DOHH2 (cell line): ENCODE results near the gene ACTN1.

Source experiments
- H3F3A ChIP-seq: fragments of 200-600 bp; sonication (generic), shearing (Covaris generic); 2 replicates; pipeline ENCODE4 v1.6.0; 2016; ENCODE audit warnings: antibody characterized with exemption, mild to moderate bottlenecking; ENCODE audit not compliant: control insufficient read depth, insufficient read depth
- H3K27ac ChIP-seq: fragments of 200-600 bp; sonication (generic); 2 replicates; pipeline ENCODE4 v1.5.1; 2014; ENCODE audit warnings: low read depth, mild to moderate bottlenecking, low read length, moderate library complexity
- H3K27me3 ChIP-seq: fragments of 200-600 bp; sonication (generic); 2 replicates; pipeline ENCODE4 v1.6.1; 2014; ENCODE audit warnings: mild to moderate bottlenecking, low read length, mixed read lengths; ENCODE audit not compliant: control insufficient read depth
- H3K36me3 ChIP-seq: fragments of 200-600 bp; sonication (generic); 2 replicates; pipeline ENCODE4 v1.6.1; 2014; ENCODE audit warnings: mild to moderate bottlenecking, low read length, moderate library complexity, mixed read lengths; ENCODE audit not compliant: control insufficient read depth
- H3K4me1 ChIP-seq: fragments of 200-600 bp; sonication (generic); 2 replicates; pipeline ENCODE4 v1.6.1; 2014; ENCODE audit warnings: mild to moderate bottlenecking, low read length, mixed read lengths; ENCODE audit not compliant: control insufficient read depth
- H3K4me2 ChIP-seq: fragments of 200-600 bp; sonication (generic); 2 replicates; pipeline ENCODE4 v1.6.0; 2014; ENCODE audit warnings: mild to moderate bottlenecking, low read length, moderate library complexity
- H3K4me3 ChIP-seq: fragments of 200-600 bp; sonication (generic); 2 replicates; pipeline ENCODE4 v1.5.1; 2014; ENCODE audit warnings: mild to moderate bottlenecking, low read length, mixed read lengths
- H3K79me2 ChIP-seq: fragments of 200-600 bp; sonication (generic); 2 replicates; pipeline ENCODE4 v1.6.1; 2014; ENCODE audit warnings: mild to moderate bottlenecking, low read length, mixed read lengths; ENCODE audit not compliant: control insufficient read depth
- H3K9me2 ChIP-seq: fragments of 200-600 bp; sonication (generic); replicated peaks from 2 replicates; pipeline ENCODE4 v1.6.1; 2014; ENCODE audit warnings: mild to moderate bottlenecking, low read length, mixed read lengths; ENCODE audit not compliant: control insufficient read depth
- H3K9me3 ChIP-seq: fragments of 200-600 bp; sonication (generic); 2 replicates; pipeline ENCODE4 v1.6.1; 2014; ENCODE audit warnings: antibody characterized with exemption, low read length, mixed read lengths; ENCODE audit not compliant: control insufficient read depth, insufficient read depth
- H4K20me1 ChIP-seq: fragments of 200-600 bp; sonication (generic); 2 replicates; pipeline ENCODE4 v1.6.0; 2014; ENCODE audit warnings: low read depth, mild to moderate bottlenecking, antibody characterized with exemption, low read length, moderate library complexity; ENCODE audit not compliant: control insufficient read depth, insufficient read depth
- EZH2phosphoT487 ChIP-seq: fragments of 200-600 bp; sonication (generic); IDR thresholded peaks from 2 replicates; pipeline ENCODE4 v1.6.1; 2017; ENCODE audit warnings: borderline replicate concordance, mild to moderate bottlenecking, antibody characterized with exemption, low read length, moderate library complexity, mixed read lengths
- TF ChIP-seq, protein P1 (sequence below): fragments of 200-600 bp; sonication (generic); IDR thresholded peaks from one replicate; pipeline ENCODE4 v1.5.1; 2014; ENCODE audit warnings: antibody characterized with exemption, mild to moderate bottlenecking, low read depth, low read length; ENCODE audit not compliant: poor library complexity, severe bottlenecking

Gene ACTN1

DNA sequence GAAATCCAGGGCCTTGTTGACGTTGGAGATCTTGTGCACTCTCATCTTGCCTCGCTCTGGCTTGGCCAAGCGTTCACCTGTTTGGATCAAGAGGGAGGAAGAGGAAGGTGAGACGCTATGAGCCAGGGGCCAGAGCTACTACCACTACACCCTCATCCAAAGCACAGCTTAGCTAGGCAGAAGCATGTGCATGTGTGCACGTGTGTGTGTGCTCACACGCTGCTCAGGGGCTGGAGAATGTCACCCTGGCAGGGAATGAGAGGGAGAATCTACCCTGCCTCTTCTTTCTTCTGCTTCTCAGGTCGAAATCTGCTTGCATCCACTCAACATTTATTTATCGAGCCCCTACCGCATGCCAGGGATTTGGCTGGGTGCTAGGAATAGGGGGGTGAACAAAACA, 58.1 kb downstream of the ACTN1 start:
- H3K36me3 ChIP-seq, result no peaks in the 10 kb centered on the region
- H3K27ac ChIP-seq, result no peak overlapping the region
- 0 out of 2 replicates have a peak, but pooled peaks cover 4% of the 10 kb centered on the region for H3K27me3 ChIP-seq
- H3K9me2 ChIP-seq, result no peaks in the 10 kb centered on the region
- no peak overlapping the region for H3K4me3 ChIP-seq
- no peaks in the 10 kb centered on the region for H3K4me1 ChIP-seq
- H3F3A ChIP-seq, result no peaks in the 10 kb centered on the region
- H3K79me2 ChIP-seq, result no peaks in the 10 kb centered on the region
- H4K20me1 ChIP-seq, result no peaks in the 10 kb centered on the region
- H3K4me2 ChIP-seq, result no peak overlapping the region
- TF ChIP-seq, protein P1, sequence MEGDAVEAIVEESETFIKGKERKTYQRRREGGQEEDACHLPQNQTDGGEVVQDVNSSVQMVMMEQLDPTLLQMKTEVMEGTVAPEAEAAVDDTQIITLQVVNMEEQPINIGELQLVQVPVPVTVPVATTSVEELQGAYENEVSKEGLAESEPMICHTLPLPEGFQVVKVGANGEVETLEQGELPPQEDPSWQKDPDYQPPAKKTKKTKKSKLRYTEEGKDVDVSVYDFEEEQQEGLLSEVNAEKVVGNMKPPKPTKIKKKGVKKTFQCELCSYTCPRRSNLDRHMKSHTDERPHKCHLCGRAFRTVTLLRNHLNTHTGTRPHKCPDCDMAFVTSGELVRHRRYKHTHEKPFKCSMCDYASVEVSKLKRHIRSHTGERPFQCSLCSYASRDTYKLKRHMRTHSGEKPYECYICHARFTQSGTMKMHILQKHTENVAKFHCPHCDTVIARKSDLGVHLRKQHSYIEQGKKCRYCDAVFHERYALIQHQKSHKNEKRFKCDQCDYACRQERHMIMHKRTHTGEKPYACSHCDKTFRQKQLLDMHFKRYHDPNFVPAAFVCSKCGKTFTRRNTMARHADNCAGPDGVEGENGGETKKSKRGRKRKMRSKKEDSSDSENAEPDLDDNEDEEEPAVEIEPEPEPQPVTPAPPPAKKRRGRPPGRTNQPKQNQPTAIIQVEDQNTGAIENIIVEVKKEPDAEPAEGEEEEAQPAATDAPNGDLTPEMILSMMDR, result no peak
- no peak for TF ChIP-seq EZH2phosphoT487
- peaks cover 9% of the 10 kb centered on the region; the same call in 1 of the 2 replicates for H3K9me3 ChIP-seq

DNA sequence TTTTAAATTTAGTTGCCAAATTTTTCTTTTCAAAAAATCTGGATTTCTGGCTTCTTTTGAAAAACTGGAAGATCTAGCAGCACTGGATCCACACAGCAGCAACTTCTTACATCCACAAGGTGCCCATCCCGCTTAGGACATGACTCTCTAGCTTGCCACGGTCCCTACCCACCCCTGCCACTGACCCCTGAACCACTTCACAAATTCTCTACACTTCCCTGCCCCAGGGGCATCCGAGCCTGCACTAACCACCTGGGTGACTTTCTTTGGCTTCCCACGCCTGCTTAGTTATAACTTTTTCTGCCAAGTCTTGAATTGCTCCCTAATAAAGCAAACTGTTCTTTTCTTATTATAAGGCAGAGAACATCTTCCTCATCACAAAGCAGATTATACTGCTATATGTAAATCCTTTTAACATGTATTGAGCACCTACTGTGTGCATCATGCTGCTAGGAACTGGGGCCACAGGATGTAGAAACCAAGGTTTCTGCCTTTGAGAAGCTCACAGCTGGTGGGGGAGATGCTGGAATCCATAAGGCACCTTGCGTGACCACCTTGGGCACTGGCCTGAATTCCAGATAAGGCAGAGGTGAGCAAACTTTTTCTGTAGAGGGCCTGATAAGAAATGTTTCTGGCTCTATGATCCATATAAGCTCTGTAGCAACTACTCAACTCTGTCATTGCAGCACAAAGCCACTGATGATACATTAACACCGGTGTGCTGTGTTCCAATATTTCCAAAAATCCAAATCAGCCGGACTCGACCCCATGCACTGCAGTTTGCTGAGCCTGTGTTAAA, 59.8 kb downstream of the ACTN1 start:
- Histone ChIP-seq H4K20me1 (no peaks in the 10 kb centered on the region), H3K4me1 (no peaks in the 10 kb centered on the region)

DNA sequence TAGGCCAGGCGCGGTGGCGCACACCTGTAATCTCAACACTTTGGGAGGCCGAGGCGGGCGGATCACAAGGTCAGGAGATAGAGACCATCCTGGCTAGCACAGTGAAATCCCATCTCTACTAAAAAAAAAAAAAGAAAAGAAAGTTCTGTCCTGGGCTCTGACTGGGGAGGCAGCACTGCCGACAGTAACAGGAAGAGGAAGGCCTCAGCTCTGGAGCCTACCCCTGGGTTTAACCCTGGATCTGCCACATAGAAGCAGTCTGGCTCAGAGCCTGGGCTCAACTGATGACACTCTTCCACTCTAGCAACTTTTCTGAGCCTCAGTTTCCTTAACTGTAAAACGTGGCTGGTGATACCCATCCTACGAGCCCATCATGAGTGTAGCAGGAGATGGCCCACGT, 60.5 kb downstream of the ACTN1 start:
- H3K9me3 ChIP-seq, result no peaks in the 10 kb centered on the region; the same call in 1 of the 2 replicates
- H3K4me1 ChIP-seq, result no peaks in the 10 kb centered on the region
- H3K27me3 ChIP-seq, result peaks cover 4% of the 10 kb centered on the region; the same call in 1 of the 2 replicates
- no peak overlapping the region for H3K27ac ChIP-seq
- H4K20me1 ChIP-seq, result no peaks in the 10 kb centered on the region
- H3K9me2 ChIP-seq, result no peaks in the 10 kb centered on the region
- no peaks in the 10 kb centered on the region for H3K36me3 ChIP-seq
- H3K4me3 ChIP-seq, result no peak overlapping the region
- no peak for TF ChIP-seq EZH2phosphoT487
- TF ChIP-seq, protein P1, result no peak
- H3K4me2 ChIP-seq, result no peak overlapping the region
- no peaks in the 10 kb centered on the region for H3F3A ChIP-seq
- no peaks in the 10 kb centered on the region for H3K79me2 ChIP-seq

More for the DNA sequence above, 59.8 kb downstream of the ACTN1 start:
- Histone ChIP-seq H3K9me3 (no peaks in the 10 kb centered on the region; the same call in 1 of the 2 replicates), H3K27ac (no peak overlapping the region), H3K36me3 (no peaks in the 10 kb centered on the region), H3K4me2 (no peak overlapping the region), H3F3A (no peaks in the 10 kb centered on the region), H3K9me2 (no peaks in the 10 kb centered on the region), H3K4me3 (no peak overlapping the region), H3K79me2 (no peaks in the 10 kb centered on the region), H3K27me3 (0 out of 2 replicates have a peak, but pooled peaks cover 4% of the 10 kb centered on the region)
- TF ChIP-seq, protein P1, result no peak
- TF ChIP-seq EZH2phosphoT487, result no peak
